ENCODE results near the gene UBR1.

DNA sequence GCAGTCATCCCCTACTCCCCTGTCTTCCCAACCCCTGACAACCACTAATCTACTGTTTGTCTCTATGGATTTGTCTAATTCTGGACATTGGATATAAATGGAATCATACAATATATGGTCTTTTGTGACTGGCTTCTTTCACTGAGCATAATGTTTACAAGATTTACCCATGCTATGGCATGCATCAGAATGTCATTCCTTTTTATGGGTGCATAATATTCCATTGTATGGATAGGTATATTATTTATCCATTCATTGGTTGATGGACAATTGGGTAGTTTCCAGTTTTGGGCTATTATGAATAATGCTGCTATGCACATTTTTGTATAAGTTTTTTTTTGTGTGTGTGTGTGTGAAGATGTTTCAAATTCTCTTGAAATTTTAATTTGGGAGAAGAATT, 168.7 kb downstream of the UBR1 start:
- no peak for TF ChIP-seq CTCF (IDR thresholded peaks at IDR 0.05; ENCODE audit: low read length)
- no peak for TF ChIP-seq EZH2 (IDR thresholded peaks at IDR 0.05; ENCODE audit: borderline replicate concordance, low read length)
